HL-60/S4 (cell line): ENCODE measurements around the gene SLC1A2.

ENCODE experiments used
- in situ Hi-C: fragments of 300-500 bp; cut with MboI; formaldehyde crosslinking; loops from 2 replicates; pipeline ENCODE4 v1.14.3; 2022; ENCODE audit warnings: low sequenced_read_pairs

Gene SLC1A2

DNA sequence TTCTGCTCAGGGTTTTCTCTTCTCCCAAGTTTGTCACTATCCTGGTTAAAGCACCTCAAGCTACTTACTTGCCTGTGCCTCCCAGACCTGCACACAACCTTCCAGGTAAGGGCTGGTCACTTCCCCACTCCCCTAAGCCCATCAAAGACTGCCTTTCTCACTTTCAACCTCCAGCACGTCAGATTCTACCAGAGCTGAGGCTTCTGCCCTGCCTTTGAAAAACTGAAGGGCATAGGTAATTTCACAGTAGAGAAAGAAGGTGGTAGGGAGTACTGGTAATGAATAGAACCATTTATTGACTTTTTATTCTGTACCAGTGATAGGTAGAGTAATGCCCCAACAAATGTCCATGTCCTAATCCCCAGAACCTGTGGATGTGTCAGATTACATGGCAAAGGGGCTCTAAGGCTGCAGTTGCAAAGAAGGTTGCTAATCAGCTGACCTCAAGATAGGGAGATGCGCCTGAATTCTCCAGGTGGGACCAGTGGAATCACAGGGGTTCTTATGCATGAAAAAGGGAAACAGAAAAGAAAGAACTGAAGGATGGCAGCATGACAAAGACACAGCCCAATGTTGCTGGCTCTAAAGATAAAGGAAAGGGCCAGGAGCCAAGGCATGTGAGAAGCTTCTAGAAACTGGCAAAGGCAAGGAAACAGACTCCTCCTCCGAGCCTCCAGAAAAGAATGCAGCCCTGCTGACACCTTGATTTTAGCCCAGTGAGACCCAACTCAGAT is 89.0 kb downstream of the SLC1A2 start:
- in situ Hi-C loops = no loop called here

DNA sequence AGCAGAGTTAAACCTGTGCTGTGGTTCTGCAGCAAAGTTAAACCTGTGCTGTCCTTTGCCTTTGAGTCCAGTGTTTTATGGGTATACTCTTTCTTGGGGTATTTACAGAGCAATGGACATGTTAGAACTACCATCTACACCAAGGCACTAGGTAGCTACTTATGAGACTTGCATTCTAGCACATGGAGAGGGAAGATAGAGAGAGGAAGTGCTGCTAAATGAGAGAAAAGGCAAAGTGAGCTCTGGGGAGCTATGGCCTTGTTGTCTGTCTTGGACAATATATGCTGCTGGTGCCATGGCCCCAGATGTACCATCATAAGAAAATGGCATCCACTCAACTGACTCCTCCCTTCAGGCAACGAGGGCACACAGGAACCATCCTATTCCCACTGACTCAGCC is 91.5 kb downstream of the SLC1A2 start:
- in situ Hi-C loops = no loop called here

DNA sequence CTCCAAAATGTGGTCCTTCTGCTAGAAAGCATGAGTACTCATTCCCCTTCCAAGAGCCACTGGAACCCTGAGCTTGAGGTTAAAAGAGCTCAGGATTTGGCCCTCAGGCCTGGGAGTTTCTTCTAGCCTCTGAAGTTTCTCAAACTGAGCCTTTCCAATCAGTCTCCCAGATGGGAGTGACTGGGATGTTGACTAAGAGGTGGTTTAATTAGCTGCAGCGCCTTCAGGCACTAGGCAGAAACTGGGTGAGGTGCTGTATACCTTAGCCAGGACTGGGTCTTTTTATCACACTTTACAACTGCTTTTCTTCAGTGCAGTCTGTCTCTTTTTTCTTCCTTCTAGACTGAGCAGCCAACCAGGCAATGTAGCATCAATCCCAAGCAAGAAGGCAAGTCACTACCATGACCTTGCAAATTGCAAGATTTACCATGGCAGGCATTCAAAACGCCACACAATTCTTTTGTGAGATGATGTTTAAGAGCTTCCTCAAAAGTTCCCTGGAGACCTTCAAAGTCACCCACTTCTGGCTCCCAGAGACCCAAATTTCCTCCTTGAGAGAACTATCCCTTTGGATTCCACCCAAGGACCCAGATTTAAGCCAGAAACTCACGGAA is 93.0 kb downstream of the SLC1A2 start:
- in situ Hi-C loops = no loop called here

DNA sequence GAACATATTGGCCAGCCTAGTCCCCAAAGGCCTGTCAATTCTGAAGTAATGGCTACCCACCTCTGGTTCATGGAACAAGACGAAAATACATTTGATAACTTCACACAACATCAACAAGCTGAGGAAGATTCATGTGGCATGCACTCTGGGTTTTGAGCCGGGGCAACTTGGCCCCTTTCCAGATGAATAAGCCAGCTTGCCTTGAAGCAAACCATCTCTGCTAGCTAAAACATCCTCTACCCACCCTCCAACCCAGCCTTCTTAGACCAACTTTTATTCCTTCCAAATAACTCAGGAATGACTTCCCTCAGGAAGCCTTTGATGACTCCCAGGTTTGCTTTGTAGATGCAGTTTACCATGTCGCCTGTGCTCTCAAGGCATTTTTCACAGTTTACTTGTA is 94.4 kb downstream of the SLC1A2 start:
- in situ Hi-C loops = no loop called here

DNA sequence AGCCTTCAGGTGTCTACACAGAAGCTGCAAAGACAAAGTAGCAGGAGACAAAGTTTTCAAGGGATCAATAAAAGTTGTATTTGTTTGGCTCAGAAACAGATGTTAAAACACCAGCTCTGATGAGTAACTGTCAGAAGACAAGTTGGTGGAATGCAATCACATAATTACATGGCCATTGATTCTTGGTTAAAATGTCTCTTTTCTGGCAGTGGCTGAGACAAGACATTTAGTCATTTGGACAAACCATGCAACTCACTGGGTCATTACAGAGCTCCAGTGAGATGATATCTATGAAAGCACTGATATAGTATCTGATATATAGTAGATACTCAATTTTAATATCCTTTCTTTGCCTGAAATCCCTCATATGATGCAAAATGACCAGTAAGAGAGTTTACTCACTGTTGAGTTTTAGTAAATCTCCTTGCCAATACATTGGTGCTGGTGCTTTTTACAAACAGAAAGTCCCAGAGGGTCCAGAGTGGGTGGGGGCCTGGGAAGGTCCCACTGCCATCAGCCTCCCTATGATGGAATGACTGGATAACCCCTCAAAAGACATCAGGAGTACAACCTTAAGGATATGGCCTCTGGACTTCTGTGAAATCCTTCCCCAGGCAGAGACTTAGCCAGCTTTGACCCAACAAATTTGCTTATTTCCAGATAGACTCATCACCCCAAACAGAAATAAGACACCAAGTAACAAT is 95.0 kb downstream of the SLC1A2 start:
- in situ Hi-C loops = no loop called here

DNA sequence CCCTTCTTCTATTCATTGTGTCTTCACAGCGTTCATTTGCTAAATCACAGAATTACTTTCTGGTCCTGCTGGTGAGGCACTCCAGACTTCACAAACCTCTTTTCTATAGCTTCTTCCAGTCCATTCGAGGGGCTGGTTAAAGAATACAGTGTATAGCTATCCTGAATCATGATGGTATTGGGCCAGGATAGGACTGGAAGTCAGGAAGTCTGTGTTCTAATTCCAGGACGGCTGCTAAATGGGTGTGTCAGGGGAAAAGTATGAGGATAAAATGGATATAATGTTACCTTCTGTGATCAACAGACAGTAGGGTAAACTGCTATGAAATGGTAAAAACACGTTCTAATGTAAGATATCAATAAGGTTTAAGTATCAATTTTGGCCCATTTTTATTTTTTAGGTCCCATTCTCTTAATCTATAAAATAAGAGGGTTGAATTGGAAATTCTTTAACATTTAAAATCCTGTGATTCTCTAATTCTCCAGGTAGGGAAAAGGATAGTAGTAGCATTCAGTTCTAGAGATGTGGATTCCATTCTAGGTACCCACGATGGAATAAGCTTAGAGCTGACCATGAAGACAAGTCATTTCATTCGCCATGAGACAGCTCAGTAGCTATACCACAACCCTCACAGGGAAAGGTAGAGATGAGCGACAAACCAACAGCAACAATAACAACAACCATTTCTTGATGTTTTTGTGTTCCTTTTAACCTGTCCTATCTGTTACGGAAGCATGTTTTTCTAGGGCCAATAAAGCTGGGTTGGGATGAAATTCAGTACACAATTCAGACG is 96.1 kb downstream of the SLC1A2 start:
- in situ Hi-C loops = no loop called here

DNA sequence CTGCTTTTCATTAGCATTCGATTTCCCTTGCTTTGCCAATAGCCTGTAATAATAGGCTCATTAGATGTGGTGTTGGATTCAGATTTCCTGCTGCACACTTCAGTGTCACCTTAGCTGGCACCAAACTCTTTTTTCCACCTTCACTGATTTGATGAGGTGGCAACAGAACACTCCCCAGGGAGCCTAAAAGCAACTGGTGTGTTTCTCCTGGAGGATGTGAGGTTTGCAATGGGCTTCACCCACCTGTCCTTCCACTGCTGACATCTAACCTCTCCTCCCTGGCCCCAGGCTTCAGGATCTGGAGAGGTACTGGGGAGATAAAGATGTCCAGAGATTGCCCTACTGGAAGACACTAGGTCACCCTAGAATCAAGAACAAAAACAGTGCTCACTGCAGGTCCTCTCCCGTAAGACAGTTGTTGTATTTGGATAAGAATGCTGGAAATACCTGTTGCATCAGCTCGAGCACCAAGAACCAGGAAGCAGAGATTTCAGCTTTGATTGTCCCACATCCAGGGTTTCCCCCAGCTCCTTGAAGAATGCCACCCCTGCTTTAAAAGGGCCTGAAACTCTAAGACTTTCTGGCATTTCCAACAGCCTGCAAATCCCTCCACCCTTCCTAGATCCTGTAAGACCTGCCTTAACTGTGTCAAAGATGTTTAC is 96.9 kb downstream of the SLC1A2 start:
- in situ Hi-C loops = no loop called here

DNA sequence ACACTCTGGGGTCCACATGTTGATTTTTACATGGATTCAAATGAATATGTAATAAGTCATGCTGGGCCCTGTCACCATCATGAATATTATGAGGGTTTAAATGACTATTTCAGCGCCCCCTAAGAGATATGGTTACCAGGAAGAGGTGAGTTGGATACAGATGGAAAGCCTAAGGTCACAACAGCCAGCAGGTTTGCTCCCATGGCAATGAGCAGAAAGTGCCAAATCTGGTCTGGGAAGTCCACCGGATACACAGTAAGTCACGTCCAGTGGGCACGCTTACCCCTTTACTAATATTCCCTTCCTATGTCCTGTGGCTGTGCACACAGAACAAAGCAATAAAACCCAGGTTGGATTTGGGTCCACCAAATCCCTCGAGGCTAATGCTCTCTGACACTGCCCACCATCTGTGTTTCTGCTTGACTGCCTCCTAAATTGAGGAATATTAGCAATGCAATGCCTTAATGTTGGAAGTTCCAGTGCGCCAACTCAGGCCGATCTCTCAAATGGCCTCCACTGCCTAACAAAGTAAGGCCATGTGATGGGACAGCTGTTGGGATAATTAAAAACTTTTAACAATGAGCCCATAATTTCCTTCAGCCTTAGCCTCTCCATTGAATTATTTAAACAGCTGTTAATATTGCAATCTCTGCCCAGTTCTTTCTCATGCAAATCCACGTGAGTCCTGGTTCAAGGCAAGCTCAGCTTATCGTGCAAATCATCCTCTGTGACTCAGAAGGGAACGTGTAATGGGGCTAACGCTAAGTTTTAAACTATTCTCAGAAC is 97.6 kb downstream of the SLC1A2 start:
- in situ Hi-C loops = no loop called here

DNA sequence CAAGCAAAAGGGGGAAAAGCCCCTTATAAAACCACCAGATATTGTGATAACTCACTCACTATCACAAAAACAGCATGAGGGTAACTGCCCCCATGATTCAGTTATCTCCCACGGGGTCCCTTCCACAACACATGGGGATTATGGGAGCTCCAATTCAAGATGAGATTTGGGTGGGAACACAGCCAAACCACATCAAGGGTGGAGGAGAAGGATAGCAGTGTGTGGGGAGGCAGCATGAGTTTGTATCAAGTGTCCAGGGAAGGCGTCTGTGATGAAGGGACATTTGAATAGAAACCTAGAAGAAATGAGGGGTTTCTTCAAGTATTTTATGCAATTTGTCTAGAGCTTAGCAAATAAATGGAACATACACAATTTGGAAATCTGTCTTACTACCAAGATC is 98.2 kb downstream of the SLC1A2 start:
- in situ Hi-C loops = no loop called here

DNA sequence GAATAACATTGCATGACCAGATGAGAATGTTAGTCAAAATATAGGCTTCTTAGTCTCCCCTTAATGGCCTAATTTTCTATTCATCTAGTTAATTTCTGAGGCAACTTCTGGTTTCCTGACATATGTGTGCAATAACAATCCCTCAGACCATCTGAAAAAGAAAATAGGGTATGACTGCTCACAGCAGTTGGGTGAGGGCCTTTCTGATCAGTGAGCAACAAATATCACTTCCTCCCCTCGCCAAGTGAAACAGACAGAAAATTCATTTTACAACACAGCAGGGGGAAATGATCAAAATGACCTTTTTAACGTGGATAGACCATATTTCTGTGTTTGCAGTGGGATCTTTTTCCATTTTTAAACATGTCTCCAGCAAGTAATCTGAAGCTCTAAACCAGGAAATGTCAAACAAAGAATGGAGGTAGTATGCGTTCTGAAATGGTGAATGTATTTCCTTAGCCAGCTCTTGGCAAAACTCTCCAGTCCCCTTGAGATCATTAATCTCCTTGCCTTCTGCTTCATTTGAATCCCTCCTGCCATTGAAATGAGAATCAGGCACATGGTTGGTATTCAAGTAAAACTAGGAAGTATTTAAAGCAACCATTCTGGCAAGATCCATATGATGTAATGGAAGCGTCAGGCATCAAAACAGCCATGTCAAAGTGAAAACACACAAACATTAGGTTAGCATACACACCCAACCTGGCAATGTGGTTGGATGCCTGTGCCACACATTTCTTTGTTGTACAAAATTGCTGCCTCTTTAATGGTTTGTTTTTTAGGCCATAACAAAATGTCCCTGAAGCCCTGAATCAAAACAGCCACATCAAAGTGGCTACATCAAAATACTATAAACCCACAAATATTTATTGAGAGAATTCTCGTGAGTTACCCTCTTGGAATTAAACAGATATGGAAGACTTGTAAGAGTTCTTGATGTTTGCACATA is 100.1 kb downstream of the SLC1A2 start:
- in situ Hi-C loops = no loop called here

DNA sequence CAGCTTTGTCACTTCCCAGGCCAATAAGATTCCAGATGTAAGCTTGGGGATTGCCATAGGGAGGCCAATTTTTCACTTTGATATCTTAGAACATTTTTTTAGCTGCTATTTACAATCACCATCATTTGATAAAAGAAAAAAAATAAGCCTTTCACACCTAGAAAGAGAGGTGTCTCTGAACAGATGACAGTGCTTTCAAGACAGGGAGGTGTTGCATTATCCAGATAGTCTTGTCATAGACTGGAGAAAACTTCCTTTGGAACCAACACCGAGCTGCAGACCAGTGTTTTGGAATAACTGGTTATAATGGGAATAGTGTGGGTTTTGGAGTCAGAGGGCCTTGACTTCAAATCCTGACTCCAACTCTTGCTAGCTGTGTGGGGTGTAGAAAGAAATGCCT is 101.0 kb downstream of the SLC1A2 start:
- in situ Hi-C loops = no loop called here

DNA sequence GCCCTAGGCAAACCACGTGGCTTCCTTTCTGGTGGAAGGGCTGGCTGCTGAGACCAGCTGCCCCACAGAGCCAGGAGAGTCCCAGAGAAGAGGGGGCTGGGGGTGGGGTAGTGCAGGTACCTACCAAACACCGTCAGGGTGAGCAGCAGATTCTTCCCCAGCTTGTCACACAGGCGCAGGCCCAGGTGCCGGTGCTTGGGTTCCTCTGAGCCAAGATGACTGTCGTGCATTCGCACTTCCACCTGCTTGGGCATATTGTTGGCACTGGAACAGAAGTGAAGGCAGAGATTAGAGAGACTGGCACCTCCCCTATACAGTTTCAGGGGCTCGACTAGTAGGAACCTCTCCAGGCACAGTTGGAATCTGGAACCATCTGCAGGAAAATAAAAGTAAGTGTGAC is 102.1 kb downstream of the SLC1A2 start:
- in situ Hi-C loops = no loop called here

DNA sequence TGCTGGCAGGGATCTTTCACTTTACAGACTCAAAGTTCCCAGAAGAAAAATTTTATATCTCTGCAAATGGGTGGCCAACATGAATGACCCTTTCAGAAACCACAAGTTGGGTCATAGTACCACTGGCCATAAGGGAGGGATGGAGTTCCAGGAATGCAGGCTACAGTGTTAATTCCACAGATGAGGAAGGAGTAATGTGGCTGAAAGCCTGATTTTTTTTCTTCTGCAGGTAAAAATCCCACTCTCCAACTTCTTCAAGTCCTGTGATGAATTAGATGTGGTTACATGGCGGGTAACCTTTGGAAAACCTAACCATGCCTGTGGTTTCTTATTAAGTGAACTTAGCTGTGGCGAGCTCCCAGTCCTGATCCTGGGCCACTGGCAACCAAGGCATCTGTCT is 103.2 kb downstream of the SLC1A2 start:
- in situ Hi-C loops = no loop called here

DNA sequence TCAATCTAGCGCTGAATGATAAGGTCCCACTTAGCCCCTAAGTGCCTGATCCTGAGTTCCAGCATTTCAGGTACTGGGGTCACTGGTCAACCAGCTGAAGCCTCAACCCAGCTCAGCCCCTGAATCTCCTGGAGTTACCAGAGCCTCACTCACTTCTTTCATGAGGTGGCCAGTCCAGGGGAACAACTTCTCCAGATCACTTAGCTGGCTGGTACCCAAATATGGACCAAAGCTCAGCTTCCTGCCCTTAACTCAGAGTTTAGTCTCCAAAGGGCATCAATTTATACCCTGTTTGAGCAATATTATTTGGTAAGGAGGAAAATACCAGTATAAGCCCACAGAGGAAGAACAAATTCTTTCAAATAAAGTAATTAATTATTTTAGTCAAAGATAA is 105.6 kb downstream of the SLC1A2 start:
- in situ Hi-C loops = no loop called here

DNA sequence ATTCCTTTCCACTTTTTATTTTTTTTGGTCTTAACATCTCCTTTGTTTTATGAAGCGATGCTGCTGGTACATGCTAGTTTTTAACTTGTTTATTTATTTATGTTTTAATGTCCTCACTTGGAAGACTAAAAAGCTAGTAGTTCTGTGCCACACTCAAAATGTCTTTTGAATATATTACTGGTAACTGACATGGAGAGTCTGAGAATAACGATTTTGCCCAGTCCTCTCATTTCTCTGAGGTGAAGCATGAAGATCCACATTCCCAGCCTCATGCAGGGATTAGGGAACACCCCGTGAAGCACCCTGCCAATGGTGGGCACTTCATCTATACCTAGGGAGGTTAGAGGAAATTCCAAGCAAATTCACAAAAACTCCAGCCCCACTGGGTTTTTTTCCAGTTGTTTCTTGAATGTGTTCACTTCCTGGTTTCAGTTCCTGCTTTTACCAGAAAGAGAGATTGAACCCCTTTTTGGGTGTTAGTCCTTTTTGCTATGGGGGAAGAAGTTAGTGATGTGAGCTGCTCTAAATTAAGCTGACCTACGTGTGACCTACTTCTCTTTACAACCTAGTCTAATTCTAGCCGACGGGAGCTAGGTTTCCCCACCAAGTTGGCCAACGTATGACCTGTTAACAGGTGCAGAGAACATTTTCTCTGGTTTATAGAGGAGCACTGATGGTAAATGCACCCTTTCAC is 106.1 kb downstream of the SLC1A2 start:
- in situ Hi-C loops = no loop called here

DNA sequence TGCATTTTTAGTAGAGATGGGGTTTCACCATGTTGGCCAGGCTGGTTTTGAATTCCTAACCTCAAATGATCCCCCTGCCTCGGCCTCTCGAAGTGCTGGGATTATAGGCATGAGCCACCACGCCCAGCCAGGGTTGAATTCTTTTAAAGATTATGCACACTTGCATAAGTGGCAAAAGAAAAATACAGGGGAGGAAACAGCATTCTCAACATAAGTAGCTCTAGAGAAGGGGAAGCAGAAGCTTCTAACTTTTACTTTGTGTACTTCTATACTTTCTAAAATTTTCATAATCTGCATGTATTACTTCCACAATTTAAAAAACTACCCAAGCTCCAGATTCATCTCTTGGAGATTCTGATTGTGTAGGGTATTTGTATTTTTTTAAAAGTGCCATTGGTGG is 108.0 kb downstream of the SLC1A2 start:
- in situ Hi-C loops = no loop called here

DNA sequence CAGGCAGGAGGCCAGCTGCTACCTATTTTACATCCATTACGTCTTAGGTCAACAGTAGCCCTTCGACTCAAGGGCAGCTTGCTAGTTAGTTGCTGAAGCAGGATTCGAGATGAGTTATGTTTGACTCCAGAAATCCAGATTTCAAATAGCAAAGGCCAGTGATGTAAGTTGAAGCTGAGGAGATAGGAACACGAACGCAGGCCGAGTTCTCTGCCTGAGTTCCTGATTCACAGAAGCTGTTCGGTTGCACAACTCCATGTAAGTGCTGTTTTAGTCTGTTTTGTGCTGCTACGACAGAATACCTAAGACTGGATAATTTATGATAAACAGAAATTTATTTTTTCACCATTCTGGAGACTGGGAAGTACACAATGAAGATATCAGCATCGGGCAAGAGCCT is 111.2 kb downstream of the SLC1A2 start:
- in situ Hi-C loops = no loop called here

DNA sequence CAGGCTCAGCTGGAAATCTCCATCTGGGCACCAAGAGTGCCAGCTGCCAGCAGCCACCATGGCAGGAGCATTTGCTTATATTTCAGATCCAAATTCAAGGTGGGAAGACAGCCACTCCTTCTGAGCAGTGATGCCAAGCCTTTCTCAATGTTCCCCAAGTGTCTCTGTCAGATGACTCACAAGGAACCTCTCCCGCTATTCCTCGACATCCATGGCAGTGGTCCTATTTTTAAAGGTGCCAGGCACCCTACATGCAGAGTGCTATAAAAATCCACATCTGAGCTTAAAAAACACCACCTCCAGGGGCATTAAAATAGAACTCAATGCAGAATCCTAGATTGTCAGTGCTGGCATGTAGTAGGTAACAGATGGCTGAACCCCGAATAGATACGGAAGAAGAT is 112.1 kb downstream of the SLC1A2 start:
- in situ Hi-C loops = no loop called here
